ENCODE measurements around the gene COTL1. TPM values are rescaled to one million over a fixed set of nuclear protein-coding genes. Genes with fewer than 3 reads are reported as not detected.

The COTL1 gene
- total and polyA plus RNA-seq, 9 of the 15 experiments (the other 6 are each of a cell fraction or from before 2014, with no cell fraction given) = 27.7 to 185 (median 72.5) TPM

DNA sequence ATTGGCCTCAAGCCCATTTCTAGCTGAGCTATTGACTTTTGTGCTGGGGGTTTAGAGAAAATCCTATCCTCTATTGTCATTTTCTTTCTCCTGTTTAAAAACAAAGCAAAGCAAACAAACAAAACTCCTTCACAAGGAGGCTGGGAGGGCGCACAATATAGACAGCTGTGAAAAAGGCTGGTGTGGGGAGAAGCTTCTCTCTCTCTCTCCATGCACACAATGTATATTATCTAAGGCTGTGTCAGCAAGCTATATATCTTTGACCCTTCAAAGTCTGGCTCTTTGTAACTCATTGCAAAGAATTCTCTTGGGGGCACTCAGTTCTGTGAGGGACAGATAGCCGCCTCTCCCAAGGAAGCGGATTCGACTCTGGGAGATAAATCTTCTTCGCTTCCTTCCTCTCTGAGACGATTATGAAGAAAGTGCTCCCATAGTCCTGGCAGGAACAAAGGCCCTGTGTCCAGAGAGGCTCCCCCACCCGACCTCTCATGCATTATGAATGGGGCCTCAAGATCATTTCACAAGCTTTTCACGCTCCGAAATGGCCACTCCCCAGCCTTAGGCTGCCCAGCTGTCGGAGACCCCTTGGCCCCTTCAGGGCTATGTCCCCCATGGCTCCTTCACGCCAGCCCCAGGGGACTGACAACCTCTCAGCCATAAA, 80.3 kb downstream of the COTL1 start (continued):
- no peak for TF ChIP-seq RBM14 (IDR thresholded peaks at IDR 0.05; ENCODE audit: borderline replicate concordance, insufficient read depth, low read depth, low read length)
- TF ChIP-seq PTRF (tag; IDR thresholded peaks at IDR 0.05) = no peak
- TF ChIP-seq NCOA4 (IDR thresholded peaks at IDR 0.05; ENCODE audit: partially characterized antibody) = no peak
- TF ChIP-seq NCOA6 (IDR thresholded peaks at IDR 0.05) = no peak
- TF ChIP-seq, protein P1, sequence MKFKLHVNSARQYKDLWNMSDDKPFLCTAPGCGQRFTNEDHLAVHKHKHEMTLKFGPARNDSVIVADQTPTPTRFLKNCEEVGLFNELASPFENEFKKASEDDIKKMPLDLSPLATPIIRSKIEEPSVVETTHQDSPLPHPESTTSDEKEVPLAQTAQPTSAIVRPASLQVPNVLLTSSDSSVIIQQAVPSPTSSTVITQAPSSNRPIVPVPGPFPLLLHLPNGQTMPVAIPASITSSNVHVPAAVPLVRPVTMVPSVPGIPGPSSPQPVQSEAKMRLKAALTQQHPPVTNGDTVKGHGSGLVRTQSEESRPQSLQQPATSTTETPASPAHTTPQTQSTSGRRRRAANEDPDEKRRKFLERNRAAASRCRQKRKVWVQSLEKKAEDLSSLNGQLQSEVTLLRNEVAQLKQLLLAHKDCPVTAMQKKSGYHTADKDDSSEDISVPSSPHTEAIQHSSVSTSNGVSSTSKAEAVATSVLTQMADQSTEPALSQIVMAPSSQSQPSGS (CRISPR knock-in tag; IDR thresholded peaks at IDR 0.05) = no peak
- TF ChIP-seq CCAR2 (IDR thresholded peaks at IDR 0.05; ENCODE audit: low read depth, low read length) = no peak
- peak; percentile 77 for TF ChIP-seq ZNF146 (CRISPR knock-in tag; IDR thresholded peaks at IDR 0.05; ENCODE audit: unreplicated experiment)
- TF ChIP-seq SNRNP70 (optimal IDR thresholded peaks at IDR 0.05; ENCODE audit: low read depth, low read length) = no peak
- TF ChIP-seq SRSF1 (IDR thresholded peaks at IDR 0.05; ENCODE audit: low read depth, low read length) = no peak
- no peak for TF ChIP-seq DNMT1 (IDR thresholded peaks at IDR 0.05)
- TF ChIP-seq, protein P2, sequence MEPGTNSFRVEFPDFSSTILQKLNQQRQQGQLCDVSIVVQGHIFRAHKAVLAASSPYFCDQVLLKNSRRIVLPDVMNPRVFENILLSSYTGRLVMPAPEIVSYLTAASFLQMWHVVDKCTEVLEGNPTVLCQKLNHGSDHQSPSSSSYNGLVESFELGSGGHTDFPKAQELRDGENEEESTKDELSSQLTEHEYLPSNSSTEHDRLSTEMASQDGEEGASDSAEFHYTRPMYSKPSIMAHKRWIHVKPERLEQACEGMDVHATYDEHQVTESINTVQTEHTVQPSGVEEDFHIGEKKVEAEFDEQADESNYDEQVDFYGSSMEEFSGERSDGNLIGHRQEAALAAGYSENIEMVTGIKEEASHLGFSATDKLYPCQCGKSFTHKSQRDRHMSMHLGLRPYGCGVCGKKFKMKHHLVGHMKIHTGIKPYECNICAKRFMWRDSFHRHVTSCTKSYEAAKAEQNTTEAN (CRISPR knock-in tag; IDR thresholded peaks at IDR 0.05) = no peak
- no peak for TF ChIP-seq MCM7 (IDR thresholded peaks at IDR 0.05)
- no peak for TF ChIP-seq MYBL2 (IDR thresholded peaks at IDR 0.05; ENCODE audit: low read depth)
- no peak for TF ChIP-seq MYBL2 (CRISPR knock-in tag; IDR thresholded peaks at IDR 0.05; ENCODE audit: borderline replicate concordance)
- TF ChIP-seq NFE2 (IDR thresholded peaks at IDR 0.05; ENCODE audit: low read depth) = 0 out of 2 replicates have a peak, but pooled peaks have one; percentile 8
- TF ChIP-seq KAT8 (IDR thresholded peaks at IDR 0.05; ENCODE audit: low read depth) = no peak
- TF ChIP-seq ZNF707 (CRISPR knock-in tag; conservative IDR thresholded peaks at IDR 0.05) = no peak
- peak; percentile 46 for TF ChIP-seq BCL6 (CRISPR knock-in tag; IDR thresholded peaks at IDR 0.05)
- TF ChIP-seq ZNF589 (CRISPR knock-in tag; IDR thresholded peaks at IDR 0.05; ENCODE audit: low read depth) = peak; percentile 91
- TF ChIP-seq PBX2 (CRISPR knock-in tag; IDR thresholded peaks at IDR 0.05; ENCODE audit: low read depth) = no peak
- TF ChIP-seq PBX2 (tag; conservative IDR thresholded peaks at IDR 0.05; ENCODE audit: low read depth) = peak; percentile 96
- TF ChIP-seq ELK3 (CRISPR knock-in tag; IDR thresholded peaks at IDR 0.05) = no peak
- no peak for TF ChIP-seq COPS2 (conservative IDR thresholded peaks at IDR 0.05)

Data from K562 (cell line).